Sigmoid colon (tissue), 4 donors: ENCODE data around the gene TNFSF4.

Experiments used
- EP300 ChIP-seq, 4 donors: sonication (generic); formaldehyde crosslinking; IDR thresholded peaks; one replicate each; pipeline ENCODE4 v1.6.1; 2017; ENCODE audit warnings: antibody characterized with exemption in 4 of 4
- POLR2AphosphoS5 ChIP-seq, 4 donors: sonication (generic); formaldehyde crosslinking; IDR thresholded peaks; one replicate each; pipeline ENCODE4 v1.6.1; 2017; ENCODE audit warnings: antibody characterized with exemption in 4 of 4

DNA sequence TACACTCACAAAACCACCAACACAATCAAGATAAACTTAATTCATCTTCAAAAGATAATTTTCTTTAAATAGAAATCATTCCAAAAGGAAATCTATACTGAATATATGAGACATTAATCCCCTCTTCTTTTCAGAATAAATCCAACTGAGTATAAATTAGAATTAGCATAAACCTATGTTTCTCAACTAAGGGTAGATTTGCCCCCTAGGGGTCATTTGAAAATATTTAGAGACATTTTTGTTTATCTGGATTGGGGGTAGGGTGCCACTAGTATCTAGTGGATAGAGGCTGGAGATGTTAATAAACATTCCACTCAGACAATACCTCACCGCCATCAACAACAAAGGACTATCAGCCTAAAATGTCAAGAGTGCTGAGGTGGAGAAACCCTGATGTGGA, 6.5 kb upstream of the TNFSF4 start:
- TF ChIP-seq EP300 (IDR thresholded peaks at IDR 0.05) = no peak
- no peak for TF ChIP-seq POLR2AphosphoS5 (IDR thresholded peaks at IDR 0.05)
